B cell (primary cell): ENCODE data around the gene MORN1. TPM values are rescaled to one million over a fixed set of nuclear protein-coding genes. Genes with fewer than 3 reads are reported as not detected.

ENCODE experiments used
- ATAC-seq: fragments of 200-7000 bp; cut with Tn5 transposase; one replicate; pipeline ENCODE4 v1.10.0; 2021; ENCODE audit warnings: low read depth, mild to moderate bottlenecking, moderate number of reproducible peaks, moderate library complexity
- CTCF ChIA-PET: fragments of 350-600 bp; sonication (Branson Sonifier 250); formaldehyde crosslinking; loops from one replicate; lab custom pipeline; 2021; ENCODE audit warnings: antibody characterized with exemption, inconsistent platforms; lab: Charles Lee
- POLR2A ChIA-PET: fragments of 350-600 bp; sonication (Branson Sonifier 250); formaldehyde crosslinking; loops from one replicate; lab custom pipeline; 2021; ENCODE audit warnings: antibody characterized with exemption; lab: Charles Lee
- DNase-seq: peaks from one replicate; pipeline ENCODE4 v3.0.0; 2013
- H2AFZ ChIP-seq: 2 replicates; pipeline ENCODE4 v1.6.1; 2012; ENCODE audit warnings: mild to moderate bottlenecking, low read depth, low read length; ENCODE audit not compliant: insufficient read depth, poor library complexity, severe bottlenecking
- H3K27ac ChIP-seq, 2 donors: 1 replicate in 1 of 2; 2 replicates in 1 of 2; pipeline ENCODE4 v1.5.1; 2012 to 2013; ENCODE audit warnings: low read length in 2 of 2, mild to moderate bottlenecking in 2 of 2, moderate library complexity in 1 of 2
- H3K27me3 ChIP-seq, 4 experiments: fragments of 200-600 bp in 1 of 4; sonication (generic) in 1 of 4; replicated peaks in 1 of 4; 1 replicate in 2 of 4; 2 replicates in 2 of 4; pipeline versions ENCODE4 v1.6.1 to v1.7.0; 2013 to 2016; ENCODE audit warnings: low read length in 3 of 4, mild to moderate bottlenecking in 2 of 4, mixed read lengths in 1 of 4, moderate library complexity in 1 of 4; ENCODE audit not compliant: insufficient read depth in 4 of 4, control insufficient read depth in 3 of 4; ENCODE audit errors: control extremely low read depth in 1 of 4
- H3K36me3 ChIP-seq, 2 experiments: replicated peaks in 1 of 2; 1 replicate in 1 of 2; 2 replicates in 1 of 2; pipeline versions ENCODE4 v1.6.1 to v1.7.1; 2013; ENCODE audit warnings: low read length in 1 of 2; ENCODE audit not compliant: insufficient read depth in 2 of 2, control insufficient read depth in 1 of 2; ENCODE audit errors: control extremely low read depth in 1 of 2, extremely low read depth in 1 of 2
- H3K4me1 ChIP-seq, 2 donors: fragments of 200-600 bp in 1 of 2; sonication (generic) in 1 of 2; 1 replicate in 1 of 2; 2 replicates in 1 of 2; pipeline versions ENCODE4 v1.5.1 to v1.6.1; 2013 to 2017; ENCODE audit warnings: low read length in 2 of 2; ENCODE audit not compliant: control insufficient read depth in 2 of 2, insufficient read depth in 2 of 2
- H3K4me2 ChIP-seq: replicated peaks from 2 replicates; pipeline ENCODE3; 2012; ENCODE audit warnings: mild to moderate bottlenecking, low read depth, low read length; ENCODE audit not compliant: poor library complexity, severe bottlenecking
- H3K4me3 ChIP-seq, 5 experiments: fragments of 200-600 bp in 1 of 5; sonication (generic) in 1 of 5; 1 replicate in 3 of 5; 2 replicates in 2 of 5; pipeline versions ENCODE4 v1.5.1 to v1.7.0; 2011 to 2016; ENCODE audit warnings: low read length in 4 of 5, mild to moderate bottlenecking in 4 of 5, low read depth in 2 of 5, control low read depth in 1 of 5, moderate library complexity in 1 of 5; ENCODE audit not compliant: insufficient read depth in 1 of 5; ENCODE audit errors: control extremely low read depth in 1 of 5, extremely low read depth in 1 of 5
- H3K79me2 ChIP-seq: fragments of 200-600 bp; sonication (generic); one replicate; pipeline ENCODE4 v1.6.0; 2016; ENCODE audit warnings: low read length; ENCODE audit not compliant: control insufficient read depth, insufficient read depth
- H3K9ac ChIP-seq: fragments of 200-600 bp; sonication (generic); 2 replicates; pipeline ENCODE4 v1.6.1; 2017; ENCODE audit warnings: mild to moderate bottlenecking, low read length, moderate library complexity
- H3K9me3 ChIP-seq, 3 donors: one replicate each; pipeline versions ENCODE4 v1.6.1 to v1.7.1; 2013; ENCODE audit warnings: low read length in 2 of 3; ENCODE audit not compliant: control insufficient read depth in 2 of 3, insufficient read depth in 1 of 3; ENCODE audit errors: control extremely low read depth in 1 of 3
- H4K20me1 ChIP-seq: 2 replicates; pipeline ENCODE4 v1.6.0; 2012; ENCODE audit warnings: mild to moderate bottlenecking, low read length; ENCODE audit not compliant: insufficient read depth, control insufficient read depth, poor library complexity, severe bottlenecking
- H3K27ac Mint-ChIP-seq: one replicate; pipeline ENCODE4 v1.8.0; 2021; ENCODE audit warnings: mixed read lengths
- H3K27me3 Mint-ChIP-seq: one replicate; pipeline ENCODE4 v1.8.0; 2021; ENCODE audit warnings: mixed read lengths
- H3K4me1 Mint-ChIP-seq: one replicate; pipeline ENCODE4 v1.8.0; 2021; ENCODE audit warnings: mixed read lengths
- H3K4me3 Mint-ChIP-seq: one replicate; pipeline ENCODE4 v1.8.0; 2021; ENCODE audit warnings: mixed read lengths
- H3K9me3 Mint-ChIP-seq: one replicate; pipeline ENCODE4 v1.8.0; 2022; ENCODE audit warnings: mixed read lengths; ENCODE audit not compliant: insufficient read depth
- CTCF ChIP-seq: fragments of 200-600 bp; IDR thresholded peaks from one replicate; pipeline ENCODE4 v1.8.0; 2022; ENCODE audit warnings: antibody characterized with exemption, mild to moderate bottlenecking
- EZH2 ChIP-seq: IDR thresholded peaks from 2 replicates; pipeline ENCODE4 v1.6.1; 2012; ENCODE audit warnings: borderline replicate concordance, low read depth, mild to moderate bottlenecking, moderate library complexity, low read length; ENCODE audit not compliant: insufficient read depth, poor library complexity, severe bottlenecking
- WGBS: methylation state at CpG from one replicate; pipeline ENCODE4 v1.1.5; 2013; ENCODE audit warnings: missing lambda C conversion rate; ENCODE audit not compliant: insufficient coverage; 5-methylcytosine and 5-hydroxymethylcytosine counted together
- intact Hi-C: fragments of 100-400 bp; cut with micrococcal nuclease; formaldehyde crosslinking; loops from one replicate; pipeline ENCODE4 v1.10.0; 2022
- polyA plus RNA-seq: library from polyadenylated mRNA; depleted of rRNA; stranded (reverse); fragments of >200 nt; gene quantifications from 2 replicates; pipeline ENCODE4 v1.2.3, GENCODE V29; 2012
- total RNA-seq, 2 donors: library from RNA; stranded (reverse); fragments of 120-200 nt in 1 of 2; gene quantifications; 1 replicate in 1 of 2; 2 replicates in 1 of 2; pipeline versions ENCODE4 v1.2.3 to v1.2.4, GENCODE V29; 2013 to 2022

Gene MORN1
- total and polyA plus RNA-seq, 2 donors (not counting 1 experiment from before 2014, with no cell fraction given) = 10.2 to 32.6 TPM

DNA sequence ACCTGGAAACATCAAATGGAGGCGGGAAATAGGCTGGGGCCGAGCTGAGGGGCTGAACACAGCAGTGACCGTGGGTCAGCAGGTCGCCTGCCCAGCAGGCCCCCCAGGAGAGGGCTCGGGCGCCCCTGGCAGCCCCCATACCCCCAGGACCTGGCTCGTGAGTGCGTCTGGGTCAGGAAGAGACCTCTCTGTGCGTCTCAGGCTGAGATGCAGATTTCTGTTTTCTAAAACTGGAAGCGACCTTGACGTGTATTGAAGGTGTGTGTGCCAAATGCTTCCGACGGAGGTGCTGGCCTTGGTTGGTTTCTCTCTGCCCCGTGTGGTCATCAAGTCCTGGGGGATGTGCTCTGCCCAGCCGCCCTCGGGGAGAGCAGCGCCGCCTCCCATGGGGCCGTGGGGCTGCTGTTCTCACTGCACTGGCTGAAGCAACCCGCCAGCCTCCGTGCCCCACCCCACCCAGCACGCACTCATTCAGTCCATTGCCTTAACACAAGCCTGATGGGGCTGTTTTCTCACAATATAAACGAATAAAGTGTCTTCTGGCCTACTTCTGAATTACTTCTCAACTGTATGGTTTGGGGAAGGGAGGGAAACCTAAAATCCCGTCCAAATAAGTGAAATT, 13.6 kb upstream of the MORN1 start:
- H3K27ac ChIP-seq = no peak overlapping the region
- no peak overlapping the region for H3K9ac ChIP-seq
- Mint-ChIP-seq H3K27ac (no peak overlapping the region), H3K4me1 (no peaks in the 10 kb centered on the region), H3K27me3 (no peaks in the 10 kb centered on the region), H3K4me3 (no peak overlapping the region), H3K9me3 (no peaks in the 10 kb centered on the region)
- no peak overlapping the region for H2AFZ ChIP-seq
- intact Hi-C loops = no loop called here
- H3K4me2 ChIP-seq = no peak overlapping the region
- peaks cover 24% of the 10 kb centered on the region for H3K79me2 ChIP-seq
- H3K4me3 ChIP-seq = no peak overlapping the region
- no peak for ATAC-seq
- H4K20me1 ChIP-seq = peaks cover 51% of the 10 kb centered on the region
- 94% methylated on average over 21 of the region's 24 CpGs for WGBS
- peaks cover 0 to 68% of the 10 kb centered on the region in 2 experiments for H3K36me3 ChIP-seq
- no peaks in the 10 kb centered on the region for H3K4me1 ChIP-seq
- ChIA-PET CTCF (no interaction called here), POLR2A (no interaction called here)
- H3K27me3 ChIP-seq = no peaks in the 10 kb centered on the region
- TF ChIP-seq CTCF (no peak), EZH2 (no peak)
- H3K9me3 ChIP-seq = no peaks in the 10 kb centered on the region
- no peak for DNase-seq

- peaks cover 29% of the 10 kb centered on the region for H3K79me2 ChIP-seq
- no peaks in the 10 kb centered on the region for H3K27me3 ChIP-seq
- no peaks in the 10 kb centered on the region for H3K9me3 ChIP-seq
- Mint-ChIP-seq H3K27me3 (no peaks in the 10 kb centered on the region), H3K27ac (no peak overlapping the region), H3K4me1 (peaks cover under 1% of the 10 kb centered on the region), H3K9me3 (no peaks in the 10 kb centered on the region), H3K4me3 (no peak overlapping the region)
- no peak for TF ChIP-seq CTCF
- no peak for TF ChIP-seq EZH2
- no peak overlapping the region for H3K27ac ChIP-seq
- H3K4me3 ChIP-seq = no peak overlapping the region
- no peak for ATAC-seq
- WGBS = 97% methylated on average over 29 of the region's 29 CpGs
- POLR2A ChIA-PET = no interaction called here
- peaks cover 0 to 75% of the 10 kb centered on the region in 2 experiments for H3K36me3 ChIP-seq
- CTCF ChIA-PET = no interaction called here
- no peak overlapping the region for H2AFZ ChIP-seq
- H3K9ac ChIP-seq = no peak overlapping the region
- H3K4me1 ChIP-seq = no peaks in the 10 kb centered on the region
- intact Hi-C loops = no loop called here
- H3K4me2 ChIP-seq = no peak overlapping the region
- H4K20me1 ChIP-seq = peaks cover 58% of the 10 kb centered on the region
- no peak for DNase-seq
Measured at GRCh38 chr1:2404142-2404889, 13.0 kb upstream of the MORN1 start.
